K562 (cell line): Measurements from ENCODE around the gene KCNK1. TPM values are rescaled to one million over a fixed set of nuclear protein-coding genes. Genes with fewer than 3 reads are reported as not detected.
A peak's percentile ranks its signal among the peaks of the same experiment; 100 is the strongest.

ENCODE experiments used
- ARID4B ChIP-seq: sonication (generic); formaldehyde crosslinking; IDR thresholded peaks from 2 replicates; pipeline ENCODE4 v1.8.0; 2022; ENCODE audit warnings: mild to moderate bottlenecking, missing genetic modification reagents
- BCOR ChIP-seq: fragments of 450-650 bp; IDR thresholded peaks from 2 replicates; pipeline ENCODE4 v1.6.1; 2016
- BRD4 ChIP-seq: fragments of 200-600 bp; sonication (generic); IDR thresholded peaks from 2 replicates; pipeline ENCODE4 v1.6.1; 2017; ENCODE audit warnings: inconsistent platforms
- CBFA2T3 ChIP-seq: fragments of 450-650 bp; IDR thresholded peaks from 2 replicates; pipeline ENCODE4 v1.6.1; 2017
- CCNT2 ChIP-seq: IDR thresholded peaks from 2 replicates; pipeline ENCODE4 v1.6.1; 2011; ENCODE audit warnings: borderline replicate concordance, low read depth, mild to moderate bottlenecking, moderate library complexity, mixed read lengths, low read length; ENCODE audit not compliant: insufficient read length; ENCODE audit errors: extremely low read depth
- ID3 ChIP-seq, 2 experiments: fragments of 250-450 bp in 1 of 2; fragments of 450-650 bp in 1 of 2; sonication (Bioruptor Pico) in 1 of 2; IDR thresholded peaks; 2 replicates each; pipeline versions ENCODE4 v1.6.1 to v1.8.0; 2016 to 2021; ENCODE audit warnings: mild to moderate bottlenecking in 2 of 2, moderate library complexity in 2 of 2, missing compliant biosample characterization in 1 of 2, missing genetic modification characterization in 1 of 2
- MXD1 ChIP-seq: fragments of 250-450 bp; sonication (Bioruptor Pico); IDR thresholded peaks from 2 replicates; pipeline ENCODE4 v1.8.0; 2021; ENCODE audit warnings: borderline replicate concordance, mild to moderate bottlenecking, moderate library complexity; ENCODE audit not compliant: poor library complexity, severe bottlenecking
- NFE2 ChIP-seq: IDR thresholded peaks from 2 replicates; pipeline ENCODE4 v1.6.1; 2014; ENCODE audit warnings: antibody characterized with exemption, low read depth
- NONO ChIP-seq, 2 experiments: fragments of 200-400 bp in 1 of 2; fragments of 450-650 bp in 1 of 2; formaldehyde crosslinking in 1 of 2; IDR thresholded peaks; 2 replicates each; pipeline ENCODE4 v1.6.1; 2017; ENCODE audit warnings: low read depth in 2 of 2, mild to moderate bottlenecking in 2 of 2, moderate library complexity in 2 of 2, low read length in 1 of 2
- SIRT6 ChIP-seq: IDR thresholded peaks from one replicate; pipeline ENCODE4 v1.6.1; 2012; ENCODE audit warnings: low read depth, mild to moderate bottlenecking, control low read depth, inconsistent platforms, low read length, moderate library complexity
- SRF ChIP-seq, 2 experiments: fragments of 250-450, 450-650 bp in 1 of 2; sonication (Bioruptor Pico) in 1 of 2; sonication (generic) in 1 of 2; formaldehyde crosslinking; IDR thresholded peaks; 2 replicates each; pipeline versions ENCODE4 v1.5.0 to v1.5.1; 2020 to 2022; ENCODE audit warnings: mild to moderate bottlenecking in 1 of 2, missing genetic modification reagents in 1 of 2
- TAL1 ChIP-seq: fragments of 450-650 bp; IDR thresholded peaks from 2 replicates; pipeline ENCODE4 v1.6.1; 2016; ENCODE audit warnings: mild to moderate bottlenecking
- THRB ChIP-seq: fragments of 450-650 bp; formaldehyde crosslinking; conservative IDR thresholded peaks from 2 replicates; pipeline ENCODE4 v1.4.0; 2022; ENCODE audit warnings: mild to moderate bottlenecking, missing genetic modification characterization
- ZEB2 ChIP-seq: fragments of 450-650 bp; IDR thresholded peaks from 2 replicates; pipeline ENCODE4 v1.6.1; 2016
- ZNF408 ChIP-seq: fragments of 250-450 bp; sonication (Bioruptor Pico); IDR thresholded peaks from 2 replicates; pipeline ENCODE4 v1.4.0; 2020; ENCODE audit warnings: low read depth, mild to moderate bottlenecking, moderate library complexity
- polyA plus RNA-seq, 8 experiments: library from polyadenylated mRNA; depleted of rRNA in 4 of 8; stranded (reverse) in 5 of 8; unstranded in 3 of 8; fragments of >200 nt; fragmentation: Nextera tagmentation in 2 of 8; fragmentation: Illumina TruSeq in 1 of 8; extraction: Ambion mirVana in 2 of 8; extraction: Trizol in 1 of 8; gene quantifications; 2 replicates each; pipeline versions ENCODE4 v1.2.1 to v1.2.3, GENCODE V29; 2011 to 2014; ENCODE audit warnings: inconsistent platforms in 1 of 8, missing spikeins in 1 of 8
- total RNA-seq, 7 experiments: library from RNA; depleted of rRNA in 6 of 7; stranded (reverse); fragments of >200 nt in 6 of 7; fragmentation: Illumina TruSeq in 2 of 7; extraction: Trizol in 2 of 7; gene quantifications; 2 replicates each; pipeline versions ENCODE4 v1.2.1 to v1.2.3, GENCODE V29; 2011 to 2021; ENCODE audit warnings: low replicate concordance in 1 of 7

Gene KCNK1
- total and polyA plus RNA-seq, 9 of the 15 experiments (the other 6 are each of a cell fraction or from before 2014, with no cell fraction given): 3.1 to 22.7 (median 6.0) TPM

- TF ChIP-seq NFE2: peak; percentile 52
- TF ChIP-seq MXD1 (CRISPR knock-in tag): peak; percentile 73
- TF ChIP-seq THRB (CRISPR knock-in tag): peak; percentile 90
- TF ChIP-seq SIRT6: no peak
- TF ChIP-seq TAL1: peak; percentile 97
- TF ChIP-seq BRD4: no peak; the same call in 1 of the 2 replicates
- TF ChIP-seq CCNT2: peak; percentile 80
- TF ChIP-seq BCOR: peak; percentile 97
- TF ChIP-seq CBFA2T3: peak; percentile 100
- TF ChIP-seq ZNF408 (CRISPR knock-in tag): no peak
- peak; percentile 94 for TF ChIP-seq ZEB2
- TF ChIP-seq SRF (CRISPR knock-in tag; IDR thresholded peaks at IDR 0.05): peak in 1 of 2 experiments; percentile 59; a peak in 1 of 4 replicates
- TF ChIP-seq ARID4B: no peak
- peak in 1 of 2 experiments; percentile 92; a peak in 2 of 4 replicates for TF ChIP-seq NONO (IDR thresholded peaks at IDR 0.05; ENCODE audit: low read depth in 2 of 2, low read length in 1 of 2)
- TF ChIP-seq ID3 (CRISPR knock-in tag; IDR thresholded peaks at IDR 0.05): no peak
- TF ChIP-seq ID3 (tag; IDR thresholded peaks at IDR 0.05): peak; percentile 94
These were observed 22.0 kb downstream of the KCNK1 start (continued) for GRCh38 chr1:233635765-233636502.
